ENCODE data around the gene NAP1L4. TPM values are rescaled to one million over a fixed set of nuclear protein-coding genes. Genes with fewer than 3 reads are reported as not detected.

The NAP1L4 gene
- total and polyA plus RNA-seq, 2 of the 4 experiments (the other 2 are of a cell fraction) = 71.5 to 80.7 TPM

DNA sequence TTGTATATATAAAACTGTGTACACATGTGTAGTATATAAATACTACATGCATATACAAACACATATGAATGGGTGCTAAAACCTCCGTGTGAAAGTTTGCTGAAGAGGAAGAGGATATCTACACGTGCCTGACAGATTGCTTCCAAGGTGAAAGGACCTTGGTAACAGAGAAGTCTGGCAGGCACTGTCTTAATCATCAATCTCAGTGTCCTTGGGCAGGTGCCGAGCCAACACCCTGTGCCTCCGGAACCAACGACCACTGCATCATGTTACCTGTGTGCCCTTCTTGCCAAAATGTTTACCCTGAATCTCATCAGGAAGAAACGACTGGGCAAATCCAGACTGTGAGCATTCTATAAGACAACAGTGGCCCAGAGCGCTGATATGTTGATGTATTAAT, 15.0 kb downstream of the NAP1L4 start:
- H2AK5ac ChIP-seq (ENCODE audit: low read depth, low read length) = no peak overlapping the region
- no peak for DNase-seq
- WGBS, 2 experiments (ENCODE audit: extremely low coverage in 2 of 2, insufficient read length in 1 of 2) = 87% methylated on average over 4 of the region's 7 CpGs; no CpG with 5 or more reads in 1 of the 2 experiments
- 0 out of 2 replicates have a peak, but pooled peaks cover under 1% of the 10 kb centered on the region for H3K9me1 ChIP-seq (ENCODE audit: insufficient read depth, low read length)
- dilution Hi-C loops (cut with HindIII; ENCODE audit: low sequenced_read_pairs, unreplicated experiment) = no loop called here
- H3K36me3 ChIP-seq (ENCODE audit: control insufficient read depth, insufficient read depth, low read length) = peaks cover 38% of the 10 kb centered on the region
- no peak overlapping the region for H2BK120ac ChIP-seq (ENCODE audit: low read depth, low read length)
- H2AK9ac ChIP-seq (replicated peaks; ENCODE audit: low read depth, low read length, poor library complexity) = no peak overlapping the region
- intact Hi-C loops (cut with micrococcal nuclease) = no loop called here
- H2BK15ac ChIP-seq (ENCODE audit: low read depth, low read length) = no peak overlapping the region
- no peak overlapping the region for H3K14ac ChIP-seq (replicated peaks; ENCODE audit: low read depth, low read length)
- H4K5ac ChIP-seq (ENCODE audit: low read depth, low read length) = no peak overlapping the region
- ATAC-seq (ENCODE audit: low read depth) = no peak
- no peaks in the 10 kb centered on the region for H3K4me1 ChIP-seq (ENCODE audit: control insufficient read depth, insufficient read depth, low read length)
- no TSS peak for BruUV-seq (replicated peaks)
- in situ Hi-C loops (cut with MboI; ENCODE audit: low sequenced_read_pairs) = no loop called here
- peaks cover 49% of the 10 kb centered on the region for H4K20me1 ChIP-seq (ENCODE audit: insufficient read depth, low read length)
- peaks cover 44 to 76% of the 10 kb centered on the region in 2 experiments for H3K79me1 ChIP-seq (ENCODE audit: low read depth in 1 of 2, low read length in 2 of 2)
- H3K4ac ChIP-seq (ENCODE audit: low read depth, low read length) = no peak overlapping the region
- H3K9me3 ChIP-seq (ENCODE audit: control insufficient read depth, insufficient read depth, low read length) = no peaks in the 10 kb centered on the region
- no peak overlapping the region for H3K4me3 ChIP-seq (ENCODE audit: insufficient read depth, low read depth, low read length)
- no peak overlapping the region for H4K91ac ChIP-seq (ENCODE audit: insufficient read depth, low read depth, low read length)
- H3K56ac ChIP-seq (ENCODE audit: extremely low read depth, insufficient read depth, low read length) = no peak overlapping the region
- H3K18ac ChIP-seq (ENCODE audit: low read depth, low read length) = no peak overlapping the region
- no peak overlapping the region for H3K23ac ChIP-seq (ENCODE audit: low read depth, low read length)
- H4K8ac ChIP-seq (ENCODE audit: low read depth in 2 of 2, low read length in 2 of 2) = no peak overlapping the region
- no peak overlapping the region for H2BK20ac ChIP-seq (ENCODE audit: low read depth, low read length)
- CTCF ChIA-PET = no interaction called here
- H3K27me3 ChIP-seq (ENCODE audit: control insufficient read depth, insufficient read depth, low read length) = no peaks in the 10 kb centered on the region
- H3K9ac ChIP-seq (ENCODE audit: low read depth, low read length) = no peak overlapping the region
- no peak overlapping the region for H3K27ac ChIP-seq (ENCODE audit: insufficient read depth, low read length)
- no peak for TF ChIP-seq CEBPB (IDR thresholded peaks at IDR 0.05; ENCODE audit: low read depth, low read length)
- TF ChIP-seq BHLHE40 (IDR thresholded peaks at IDR 0.05; ENCODE audit: low read depth, low read length) = no peak
- no peak for TF ChIP-seq RFX5 (IDR thresholded peaks at IDR 0.05; ENCODE audit: low read depth, low read length)
- no peak for TF ChIP-seq MXI1 (IDR thresholded peaks at IDR 0.05; ENCODE audit: borderline replicate concordance, low read depth, low read length)
- TF ChIP-seq, protein P1, sequence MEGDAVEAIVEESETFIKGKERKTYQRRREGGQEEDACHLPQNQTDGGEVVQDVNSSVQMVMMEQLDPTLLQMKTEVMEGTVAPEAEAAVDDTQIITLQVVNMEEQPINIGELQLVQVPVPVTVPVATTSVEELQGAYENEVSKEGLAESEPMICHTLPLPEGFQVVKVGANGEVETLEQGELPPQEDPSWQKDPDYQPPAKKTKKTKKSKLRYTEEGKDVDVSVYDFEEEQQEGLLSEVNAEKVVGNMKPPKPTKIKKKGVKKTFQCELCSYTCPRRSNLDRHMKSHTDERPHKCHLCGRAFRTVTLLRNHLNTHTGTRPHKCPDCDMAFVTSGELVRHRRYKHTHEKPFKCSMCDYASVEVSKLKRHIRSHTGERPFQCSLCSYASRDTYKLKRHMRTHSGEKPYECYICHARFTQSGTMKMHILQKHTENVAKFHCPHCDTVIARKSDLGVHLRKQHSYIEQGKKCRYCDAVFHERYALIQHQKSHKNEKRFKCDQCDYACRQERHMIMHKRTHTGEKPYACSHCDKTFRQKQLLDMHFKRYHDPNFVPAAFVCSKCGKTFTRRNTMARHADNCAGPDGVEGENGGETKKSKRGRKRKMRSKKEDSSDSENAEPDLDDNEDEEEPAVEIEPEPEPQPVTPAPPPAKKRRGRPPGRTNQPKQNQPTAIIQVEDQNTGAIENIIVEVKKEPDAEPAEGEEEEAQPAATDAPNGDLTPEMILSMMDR (conservative IDR thresholded peaks at IDR 0.05; ENCODE audit: low read depth, low read length) = no peak
- TF ChIP-seq RCOR1 (IDR thresholded peaks at IDR 0.05; ENCODE audit: insufficient replicate concordance, low read length) = no peak
- TF ChIP-seq MAZ (IDR thresholded peaks at IDR 0.05; ENCODE audit: borderline replicate concordance, low read depth, low read length) = no peak
- no peak for TF ChIP-seq POLR2A (IDR thresholded peaks at IDR 0.05; ENCODE audit: low read depth, low read length)
- H2AFZ ChIP-seq (replicated peaks; ENCODE audit: low read length, poor library complexity) = no peak overlapping the region
- POLR2A ChIA-PET (ENCODE audit: unreplicated experiment) = no interaction called here
- H3K4me2 ChIP-seq (ENCODE audit: low read depth, low read length) = no peak overlapping the region
- H2BK5ac ChIP-seq (ENCODE audit: low read depth, low read length, poor library complexity, severe bottlenecking) = no peak overlapping the region

Measured in IMR-90 (cell line).